HEK293T (cell line): ENCODE measurements around the gene HOXB2.

Experiments used
- CTCF ChIA-PET: fragments of 350-600 bp; formaldehyde crosslinking; extraction: SDS; loops from one replicate; lab custom pipeline; 2021; ENCODE audit warnings: antibody characterized with exemption, inconsistent platforms; lab: Yijun Ruan, JAX
- POLR2A ChIA-PET: fragments of 350-600 bp; formaldehyde crosslinking; extraction: SDS; loops from one replicate; lab custom pipeline; 2020; ENCODE audit warnings: antibody characterized with exemption, inconsistent platforms; lab: Yijun Ruan, JAX
- DNase-seq: peaks from one replicate; pipeline ENCODE4 v3.0.0; 2012; ENCODE audit warnings: mixed read lengths; ENCODE audit errors: extremely low spot score
- ARNT ChIP-seq: fragments of 450-650 bp; IDR thresholded peaks from 2 replicates; pipeline ENCODE4 v1.6.1; 2017; ENCODE audit warnings: mild to moderate bottlenecking
- BHLHE40 ChIP-seq: fragments of 450-650 bp; IDR thresholded peaks from 2 replicates; pipeline ENCODE4 v1.6.1; 2016; ENCODE audit warnings: mild to moderate bottlenecking, moderate library complexity, borderline replicate concordance
- CTBP1 ChIP-seq: fragments of 450-650 bp; IDR thresholded peaks from 2 replicates; pipeline ENCODE4 v1.6.1; 2016; ENCODE audit warnings: borderline replicate concordance
- ELF4 ChIP-seq: fragments of 450-650 bp; IDR thresholded peaks from 2 replicates; pipeline ENCODE4 v1.6.1; 2017; ENCODE audit warnings: antibody characterized with exemption
- FOXA1 ChIP-seq: fragments of 450-650 bp; IDR thresholded peaks from 2 replicates; pipeline ENCODE4 v1.6.1; 2016; ENCODE audit warnings: mild to moderate bottlenecking
- FOXK2 ChIP-seq: fragments of 450-650 bp; IDR thresholded peaks from 2 replicates; pipeline ENCODE4 v1.6.1; 2016; ENCODE audit warnings: mild to moderate bottlenecking
- FOXM1 ChIP-seq: fragments of 450-650 bp; IDR thresholded peaks from 2 replicates; pipeline ENCODE4 v1.6.1; 2017; ENCODE audit warnings: mild to moderate bottlenecking, borderline replicate concordance
- HDGF ChIP-seq: fragments of 450-650 bp; IDR thresholded peaks from 2 replicates; pipeline ENCODE4 v1.6.1; 2017; ENCODE audit warnings: antibody characterized with exemption, borderline replicate concordance
- L3MBTL2 ChIP-seq: fragments of 450-650 bp; conservative IDR thresholded peaks from 2 replicates; pipeline ENCODE4 v1.6.1; 2016; ENCODE audit warnings: mild to moderate bottlenecking
- LEF1 ChIP-seq: fragments of 450-650 bp; IDR thresholded peaks from 2 replicates; pipeline ENCODE4 v1.6.1; 2017; ENCODE audit warnings: mild to moderate bottlenecking, borderline replicate concordance
- NFRKB ChIP-seq: fragments of 450-650 bp; IDR thresholded peaks from 2 replicates; pipeline ENCODE4 v1.6.1; 2016; ENCODE audit warnings: mild to moderate bottlenecking, moderate library complexity
- SP1 ChIP-seq: fragments of 450-650 bp; IDR thresholded peaks from 2 replicates; pipeline ENCODE4 v1.6.1; 2017
- SUZ12 ChIP-seq: fragments of 450-650 bp; IDR thresholded peaks from 2 replicates; pipeline ENCODE4 v1.6.1; 2016; ENCODE audit warnings: mild to moderate bottlenecking
- TARDBP ChIP-seq: fragments of 450-650 bp; IDR thresholded peaks from 2 replicates; pipeline ENCODE4 v1.6.1; 2016
- ZNF384 ChIP-seq: fragments of 450-650 bp; IDR thresholded peaks from 2 replicates; pipeline ENCODE4 v1.6.1; 2016
- TF ChIP-seq, protein P1 (sequence below): fragments of 450-650 bp; IDR thresholded peaks from 2 replicates; pipeline ENCODE4 v1.6.1; 2016

The HOXB2 gene

DNA sequence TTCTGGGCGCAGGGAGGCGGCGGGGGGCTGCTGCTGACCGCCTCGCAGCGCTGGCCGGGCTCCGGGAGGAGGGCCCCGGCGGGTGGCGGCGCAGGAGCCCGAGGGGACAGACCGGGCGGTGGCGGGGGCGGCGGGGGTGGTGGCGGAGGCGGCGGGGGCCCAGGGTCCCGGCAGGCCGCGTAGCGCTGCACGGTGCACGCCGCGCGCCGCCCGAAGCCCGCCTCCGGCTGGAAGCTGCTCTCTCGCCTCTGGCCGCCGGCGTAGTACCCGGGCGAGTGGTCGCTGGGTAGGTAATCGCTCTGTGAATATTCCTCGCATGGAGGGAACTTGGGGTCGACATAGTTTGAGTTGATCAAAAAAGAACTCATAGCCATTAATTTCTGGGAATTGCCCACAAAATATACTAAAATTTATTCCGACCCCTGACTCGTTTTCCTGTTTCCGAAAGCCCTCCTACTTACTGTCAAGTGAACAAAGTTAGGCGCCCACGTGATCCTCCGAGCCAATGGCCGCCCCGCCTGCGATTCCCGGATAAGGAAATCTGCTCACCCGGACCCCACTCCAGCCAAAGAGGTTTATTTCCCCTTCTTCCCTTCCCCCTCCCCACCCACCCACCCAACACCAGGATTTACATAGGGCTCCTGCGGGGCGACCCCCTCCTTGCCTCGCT lies 33.2 kb upstream of the HOXB2 start, which contains the start of gene HOXB4:
TSS of gene HOXB4 (minus strand) at position 405 of the 670 bp plus-strand sequence. CDS start at position 374, 31 bp downstream.
- TF ChIP-seq SP1 = no peak
- TF ChIP-seq, protein P1, sequence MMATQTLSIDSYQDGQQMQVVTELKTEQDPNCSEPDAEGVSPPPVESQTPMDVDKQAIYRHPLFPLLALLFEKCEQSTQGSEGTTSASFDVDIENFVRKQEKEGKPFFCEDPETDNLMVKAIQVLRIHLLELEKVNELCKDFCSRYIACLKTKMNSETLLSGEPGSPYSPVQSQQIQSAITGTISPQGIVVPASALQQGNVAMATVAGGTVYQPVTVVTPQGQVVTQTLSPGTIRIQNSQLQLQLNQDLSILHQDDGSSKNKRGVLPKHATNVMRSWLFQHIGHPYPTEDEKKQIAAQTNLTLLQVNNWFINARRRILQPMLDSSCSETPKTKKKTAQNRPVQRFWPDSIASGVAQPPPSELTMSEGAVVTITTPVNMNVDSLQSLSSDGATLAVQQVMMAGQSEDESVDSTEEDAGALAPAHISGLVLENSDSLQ = no peak
- no peak for TF ChIP-seq LEF1
- no peak for TF ChIP-seq BHLHE40
- no peak for TF ChIP-seq ARNT
- no peak for TF ChIP-seq HDGF
- TF ChIP-seq FOXM1 = no peak
- TF ChIP-seq L3MBTL2 = no peak
- no peak for TF ChIP-seq NFRKB
- no peak for TF ChIP-seq SUZ12
- no peak for TF ChIP-seq TARDBP
- TF ChIP-seq ELF4 = no peak
- no peak for TF ChIP-seq ZNF384
- no peak for TF ChIP-seq CTBP1
- no peak for TF ChIP-seq FOXA1
- ChIA-PET POLR2A (interaction anchor here (3.4 kb wide), 1 partner anchor 11 kb away, joined by 19 read pairs; the partner anchor contains the start of gene HOXB3), CTCF (interaction anchor here (1.0 kb wide), 1 partner anchor 43 kb away, joined by 4 read pairs; no protein-coding TSS in a partner anchor)
- DNase-seq = no peak

DNA sequence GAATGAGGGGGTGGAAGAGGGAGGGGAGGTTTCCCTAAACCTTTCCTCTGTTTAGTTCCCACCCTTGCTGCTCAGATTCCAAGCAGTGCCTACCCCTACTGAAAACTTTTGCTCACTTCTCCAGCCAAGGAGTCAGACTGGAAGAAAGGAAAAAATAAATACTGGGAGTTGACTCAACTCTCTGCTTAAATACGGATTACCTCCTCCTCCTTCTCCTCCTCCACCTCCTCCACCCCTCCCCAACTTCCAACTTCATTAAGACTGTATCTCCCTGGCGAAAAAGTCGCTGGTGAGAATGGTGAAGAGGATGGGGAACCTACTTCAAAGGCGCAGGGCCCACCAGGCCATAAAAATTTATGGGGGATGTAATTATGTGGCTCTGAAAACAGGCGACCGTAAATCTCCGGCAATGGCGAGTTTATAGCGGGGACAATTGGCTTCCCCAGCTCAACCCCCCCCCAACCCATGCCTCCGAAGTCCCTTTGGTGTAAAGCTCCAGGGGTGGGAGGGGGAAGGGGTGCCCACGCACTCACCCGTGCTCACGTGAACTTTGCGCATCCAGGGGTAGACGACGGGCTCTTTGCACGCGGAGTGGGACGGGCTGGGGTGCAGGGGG lies 32.5 kb upstream of the HOXB2 start:
- DNase-seq = no peak
- CTCF ChIA-PET = interaction anchor here (1.0 kb wide), 1 partner anchor 43 kb away, joined by 4 read pairs; no protein-coding TSS in a partner anchor
- no peak for TF ChIP-seq SUZ12
- TF ChIP-seq ELF4 = no peak
- TF ChIP-seq LEF1 = peak; percentile 98
- TF ChIP-seq FOXK2 = no peak
- TF ChIP-seq NFRKB = no peak
- peak; percentile 85 for TF ChIP-seq ARNT
- TF ChIP-seq TARDBP = no peak
- no peak for TF ChIP-seq HDGF
- TF ChIP-seq SP1 = no peak
- TF ChIP-seq ZNF384 = no peak
- peak; percentile 45 for TF ChIP-seq L3MBTL2
- TF ChIP-seq, protein P1 = peak; percentile 94
- TF ChIP-seq CTBP1 = peak; percentile 99
- no peak for TF ChIP-seq FOXA1
- peak; percentile 69; the same call in 1 of the 2 replicates for TF ChIP-seq FOXM1
- no peak for TF ChIP-seq BHLHE40
- POLR2A ChIA-PET = interaction anchor here (1.1 to 3.4 kb wide), 4 partner anchors 11 to 38 kb away, joined by 3 to 19 read pairs (median 4); partner anchors contain the start of genes HOXB3 and HOXB8

DNA sequence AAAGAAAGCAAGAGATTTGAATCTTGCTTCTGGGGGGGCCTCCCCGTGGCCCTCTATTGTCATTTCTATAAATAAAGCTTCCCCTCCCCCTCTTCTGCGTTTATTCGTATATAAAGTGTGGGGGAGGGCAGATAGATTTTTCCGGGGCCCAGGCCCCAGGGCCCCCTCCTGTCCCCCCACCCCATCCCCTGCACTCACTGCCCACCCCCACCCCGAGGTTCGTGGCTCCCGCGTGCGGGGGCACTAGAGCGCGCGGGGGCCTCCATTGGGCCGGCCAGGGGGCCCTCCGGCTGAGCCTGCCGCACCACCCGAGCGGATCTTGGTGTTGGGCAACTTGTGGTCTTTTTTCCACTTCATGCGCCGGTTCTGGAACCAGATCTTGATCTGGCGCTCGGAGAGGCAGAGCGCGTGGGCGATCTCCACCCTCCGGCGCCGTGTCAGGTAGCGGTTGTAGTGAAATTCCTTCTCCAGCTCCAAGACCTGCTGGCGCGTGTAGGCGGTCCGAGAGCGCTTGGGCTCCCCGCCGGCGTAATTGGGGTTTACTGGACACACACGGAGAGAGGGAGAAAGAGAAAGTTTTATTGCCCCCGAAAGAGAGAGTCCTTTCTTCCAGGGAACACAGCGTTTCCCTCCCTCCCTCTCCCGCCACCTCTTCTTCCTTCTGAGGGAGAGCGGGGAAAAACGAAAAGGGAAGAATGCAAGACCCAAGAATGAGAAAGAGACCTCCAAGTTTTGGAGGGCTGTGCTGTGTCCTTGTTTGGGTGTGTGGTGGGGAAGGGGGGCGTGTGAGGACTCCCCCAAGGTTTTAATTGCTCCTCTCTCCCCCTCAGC lies 31.8 kb upstream of the HOXB2 start:
- TF ChIP-seq CTBP1 (peak; percentile 78; the same call in 1 of the 2 replicates), L3MBTL2 (no peak)
- no peak for DNase-seq
- ChIA-PET POLR2A (interaction anchor here (0.6 to 3.4 kb wide), 5 partner anchors 10 to 38 kb away, joined by 3 to 19 read pairs (median 4); partner anchors contain the start of genes HOXB3 and HOXB8), CTCF (no interaction called here)

DNA sequence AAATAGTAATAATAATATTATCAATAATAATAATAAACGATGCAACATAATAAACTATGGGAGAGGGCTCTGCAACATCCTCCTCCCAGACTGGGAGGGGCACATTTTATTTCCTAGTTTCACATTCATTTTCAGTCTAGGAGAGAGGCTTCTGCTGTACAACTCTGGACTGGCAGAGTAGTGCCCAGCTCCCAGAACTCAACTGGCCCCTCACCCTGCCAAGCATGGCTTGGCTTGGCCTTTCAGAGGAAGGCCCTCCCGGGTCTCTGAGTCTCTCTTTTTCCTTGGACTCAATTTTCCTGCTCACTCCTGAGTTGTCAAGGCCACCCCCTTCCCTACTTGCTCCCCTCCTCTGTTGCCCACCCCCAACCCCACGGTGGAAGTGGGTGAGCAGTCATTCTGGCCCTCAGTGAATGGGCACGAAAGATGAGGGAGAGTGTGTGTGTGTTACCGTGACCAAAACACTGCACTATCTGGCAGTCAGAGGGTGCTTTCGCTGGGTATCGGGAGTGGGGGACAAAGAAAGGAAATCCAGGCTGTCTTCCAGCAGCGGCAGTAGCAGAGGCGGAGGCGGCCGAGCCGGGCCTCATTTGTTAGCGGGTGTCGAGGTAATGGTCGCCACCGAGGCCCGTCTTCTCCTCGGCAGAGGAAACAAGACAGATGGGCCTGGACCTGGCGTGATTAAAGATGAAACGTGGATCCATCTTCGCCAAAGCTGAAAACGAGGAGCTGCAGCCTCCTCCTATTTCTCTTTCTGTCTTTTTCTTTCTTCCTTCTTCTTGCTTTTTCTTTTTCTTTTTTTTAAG lies 31.0 kb upstream of the HOXB2 start:
- ChIA-PET POLR2A (interaction anchor here (0.6 to 3.4 kb wide), 4 partner anchors 9 to 21 kb away, joined by 3 to 19 read pairs (median 4); partner anchors contain the start of gene HOXB3), CTCF (no interaction called here)
- DNase-seq = no peak
- TF ChIP-seq SUZ12 = no peak
- TF ChIP-seq FOXM1 = no peak
- TF ChIP-seq BHLHE40 = no peak
- no peak for TF ChIP-seq SP1
- no peak for TF ChIP-seq CTBP1
- TF ChIP-seq HDGF = no peak
- no peak for TF ChIP-seq ELF4
- TF ChIP-seq, protein P1 = no peak
- TF ChIP-seq NFRKB = no peak
- TF ChIP-seq L3MBTL2 = no peak
- TF ChIP-seq FOXA1 = no peak
- TF ChIP-seq ARNT = no peak
- TF ChIP-seq FOXK2 = no peak
- TF ChIP-seq LEF1 = no peak
- TF ChIP-seq ZNF384 = no peak
- TF ChIP-seq TARDBP = no peak
